ENCODE measurements around the gene RPA1. TPM values are rescaled to one million over a fixed set of nuclear protein-coding genes. Genes with fewer than 3 reads are reported as not detected.

RPA1 gene
- total and polyA plus RNA-seq, 9 of the 15 experiments (the other 6 are each of a cell fraction or from before 2014, with no cell fraction given) = 25.2 to 125 (median 47.4) TPM

DNA sequence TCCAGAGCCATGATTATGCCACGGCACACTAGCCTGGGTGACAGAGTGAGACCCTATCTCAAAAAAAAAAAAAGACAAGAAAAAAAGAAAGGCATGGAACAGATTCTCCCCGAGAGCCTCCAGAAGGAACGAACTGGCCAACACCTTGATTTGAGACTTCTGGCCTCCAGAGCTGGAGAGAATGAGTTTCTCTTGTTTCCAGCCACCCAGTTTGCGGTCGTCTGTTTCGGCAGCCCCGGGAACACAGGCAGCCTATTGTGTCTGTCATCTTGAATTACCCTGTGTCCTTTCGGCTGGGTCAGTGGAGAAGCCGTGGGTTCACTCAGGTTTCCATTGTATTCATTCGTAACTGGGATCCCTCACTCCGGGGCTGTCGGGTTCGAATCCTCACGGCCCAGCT is 83.9 kb downstream of the RPA1 start:
- Histone ChIP-seq H2AFZ (ENCODE audit: low read depth, low read length) (no peak overlapping the region), H3K36me3 (ENCODE audit: control insufficient read depth, insufficient read depth, low read length) (no peaks in the 10 kb centered on the region), H3K27me3 (ENCODE audit: control insufficient read depth in 2 of 2, insufficient read depth in 2 of 2, low read length in 2 of 2) (peaks cover 39 to 58% of the 10 kb centered on the region in 2 experiments), H3K9me3 (replicated peaks; ENCODE audit: control insufficient read depth, insufficient read depth, low read depth, low read length) (no peaks in the 10 kb centered on the region), H3K4me1 (replicated peaks in 1 of 2; ENCODE audit: control insufficient read depth in 2 of 2, insufficient read depth in 2 of 2, low read length in 2 of 2) (peaks cover 0 to 11% of the 10 kb centered on the region in 2 experiments; a peak in 2 of 5 replicates), H3K79me2 (ENCODE audit: control insufficient read depth, insufficient read depth, low read length) (no peaks in the 10 kb centered on the region), H4K20me1 (replicated peaks; ENCODE audit: control insufficient read depth, insufficient read depth, low read length) (no peaks in the 10 kb centered on the region), H3K27ac (ENCODE audit: extremely low read depth, low read depth, low read length) (no peak overlapping the region), H3K4me3 (no peak overlapping the region), H3K4me2 (ENCODE audit: insufficient read depth, low read length) (no peak overlapping the region), H3K9me1 (ENCODE audit: control insufficient read depth, insufficient read depth, low read length) (no peaks in the 10 kb centered on the region), H3K9ac (ENCODE audit: insufficient read depth in 1 of 2, low read depth in 2 of 2, low read length in 2 of 2) (no peak overlapping the region)
- ChIA-PET CTCF (ENCODE audit: low intra/inter-chr PET ratio) (no interaction called here), POLR2A (no interaction called here)
- no TSS peak for BruUV-seq (replicated peaks)
- no peak for ATAC-seq
- in situ Hi-C loops (cut with MboI) (loop anchor here (25.0 kb wide), 1 partner anchor 324 kb away; no protein-coding TSS in a partner anchor), intact Hi-C loops (cut with micrococcal nuclease) (no loop called here)
- TF ChIP-seq, protein P1, sequence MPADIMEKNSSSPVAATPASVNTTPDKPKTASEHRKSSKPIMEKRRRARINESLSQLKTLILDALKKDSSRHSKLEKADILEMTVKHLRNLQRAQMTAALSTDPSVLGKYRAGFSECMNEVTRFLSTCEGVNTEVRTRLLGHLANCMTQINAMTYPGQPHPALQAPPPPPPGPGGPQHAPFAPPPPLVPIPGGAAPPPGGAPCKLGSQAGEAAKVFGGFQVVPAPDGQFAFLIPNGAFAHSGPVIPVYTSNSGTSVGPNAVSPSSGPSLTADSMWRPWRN (IDR thresholded peaks at IDR 0.05; ENCODE audit: low read depth) = no peak
- TF ChIP-seq ZNF316 (IDR thresholded peaks at IDR 0.05) = no peak
- no peak for TF ChIP-seq SMARCB1 (IDR thresholded peaks at IDR 0.05; ENCODE audit: insufficient read length, low read depth)
- no peak for TF ChIP-seq KDM4B (IDR thresholded peaks at IDR 0.05; ENCODE audit: borderline replicate concordance in 2 of 2, low read depth in 1 of 2)
- no peak for TF ChIP-seq ZNF408 (CRISPR knock-in tag; IDR thresholded peaks at IDR 0.05; ENCODE audit: low read depth)
- TF ChIP-seq BMI1 (IDR thresholded peaks at IDR 0.05; ENCODE audit: low read length) = no peak
- no peak for TF ChIP-seq RBM14 (IDR thresholded peaks at IDR 0.05; ENCODE audit: borderline replicate concordance, insufficient read depth, low read depth, low read length)
- no peak for TF ChIP-seq GABPA (tag; conservative IDR thresholded peaks at IDR 0.05; ENCODE audit: low read depth)
- TF ChIP-seq, protein P2, sequence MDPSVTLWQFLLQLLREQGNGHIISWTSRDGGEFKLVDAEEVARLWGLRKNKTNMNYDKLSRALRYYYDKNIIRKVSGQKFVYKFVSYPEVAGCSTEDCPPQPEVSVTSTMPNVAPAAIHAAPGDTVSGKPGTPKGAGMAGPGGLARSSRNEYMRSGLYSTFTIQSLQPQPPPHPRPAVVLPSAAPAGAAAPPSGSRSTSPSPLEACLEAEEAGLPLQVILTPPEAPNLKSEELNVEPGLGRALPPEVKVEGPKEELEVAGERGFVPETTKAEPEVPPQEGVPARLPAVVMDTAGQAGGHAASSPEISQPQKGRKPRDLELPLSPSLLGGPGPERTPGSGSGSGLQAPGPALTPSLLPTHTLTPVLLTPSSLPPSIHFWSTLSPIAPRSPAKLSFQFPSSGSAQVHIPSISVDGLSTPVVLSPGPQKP (CRISPR knock-in tag; IDR thresholded peaks at IDR 0.05) = no peak
- TF ChIP-seq RNF2 (IDR thresholded peaks at IDR 0.05) = no peak
- TF ChIP-seq C11orf30 (IDR thresholded peaks at IDR 0.05; ENCODE audit: low read depth) = no peak
- no peak for TF ChIP-seq ELF4 (CRISPR knock-in tag; IDR thresholded peaks at IDR 0.05)
- TF ChIP-seq SRSF7 (optimal IDR thresholded peaks at IDR 0.05; ENCODE audit: low read depth, low read length) = no peak
- no peak for FAIRE-seq
- WGBS (ENCODE audit: insufficient coverage, low coverage, missing lambda C conversion rate) = 17% methylated on average over 9 of the region's 14 CpGs
- DNase-seq (ENCODE audit: extremely low read depth in 1 of 4, low spot score in 3 of 4) = no peak
